Smooth muscle cell of the brain vasculature (primary cell): Measurements from ENCODE around the gene FAM13A.

Experiments used
- DNase-seq: peaks from one replicate; pipeline ENCODE4 v3.0.0-alpha.2; 2012; ENCODE audit warnings: low read depth, low spot score

FAM13A gene

GRCh38 chr4:88779431-88779830 is 277.6 kb downstream of the FAM13A start:
- no peak for DNase-seq

GRCh38 chr4:88775529-88775928 is 281.5 kb downstream of the FAM13A start:
- DNase-seq: no peak

- DNase-seq: no peak
Measured at GRCh38 chr4:88775026-88775425, 282.0 kb downstream of the FAM13A start.

- DNase-seq: no peak
Measured at GRCh38 chr4:88771883-88772450, 285.0 kb downstream of the FAM13A start.

GRCh38 chr4:88765729-88766128 is 291.3 kb downstream of the FAM13A start:
- DNase-seq: no peak

- no peak for DNase-seq
Measured at GRCh38 chr4:88763075-88763474, 293.9 kb downstream of the FAM13A start.

- no peak for DNase-seq
Measured at GRCh38 chr4:88761861-88762523, 295.0 kb downstream of the FAM13A start.

- DNase-seq: no peak
Measured at GRCh38 chr4:88761342-88761741, 295.6 kb downstream of the FAM13A start.

- no peak for DNase-seq
Measured at GRCh38 chr4:88759895-88760290, 297.1 kb downstream of the FAM13A start.

GRCh38 chr4:88759039-88759894 is 297.7 kb downstream of the FAM13A start:
- peak; percentile 29 for DNase-seq

GRCh38 chr4:88758264-88758663 is 298.7 kb downstream of the FAM13A start:
- DNase-seq: no peak

- DNase-seq: no peak
Measured at GRCh38 chr4:88757776-88758175, 299.2 kb downstream of the FAM13A start.

- no peak for DNase-seq
Measured at GRCh38 chr4:88757067-88757466, 299.9 kb downstream of the FAM13A start.

- no peak for DNase-seq
Measured at GRCh38 chr4:88756149-88756548, 300.8 kb downstream of the FAM13A start.

GRCh38 chr4:88755454-88755853 is 301.5 kb downstream of the FAM13A start:
- DNase-seq: no peak

GRCh38 chr4:88754796-88755195 is 302.2 kb downstream of the FAM13A start:
- no peak for DNase-seq

- no peak for DNase-seq
Measured at GRCh38 chr4:88753658-88754571, 303.1 kb downstream of the FAM13A start.

GRCh38 chr4:88752754-88753153 is 304.2 kb downstream of the FAM13A start:
- DNase-seq: no peak

- DNase-seq: no peak
Measured at GRCh38 chr4:88752076-88752463, 304.9 kb downstream of the FAM13A start.

GRCh38 chr4:88751258-88752075 is 305.5 kb downstream of the FAM13A start:
- no peak for DNase-seq

GRCh38 chr4:88750369-88750768 is 306.6 kb downstream of the FAM13A start:
- DNase-seq: no peak
